Measurements from ENCODE around the gene ZNF662. TPM values are rescaled to one million over a fixed set of nuclear protein-coding genes. Genes with fewer than 3 reads are reported as not detected.
A peak's percentile ranks its signal among the peaks of the same experiment; 100 is the strongest.

ZNF662 gene
- total and polyA plus RNA-seq, 2 experiments from 2014 or later = 0.07 TPM; not detected in 1

- no peaks in the 10 kb centered on the region for H3K27me3 ChIP-seq
- no peaks in the 10 kb centered on the region for H3K9me2 ChIP-seq (replicated peaks; ENCODE audit: insufficient read depth)
- WGBS (ENCODE audit: low lambda C conversion rate, missing lambda C conversion rate) = 73% methylated on average over 2 of the region's 2 CpGs
- H3K27ac ChIP-seq = no peak overlapping the region
- no peaks in the 10 kb centered on the region for H3K9me3 ChIP-seq (ENCODE audit: low read depth)
- H3K4me1 ChIP-seq (ENCODE audit: insufficient read depth) = no peaks in the 10 kb centered on the region
- TF ChIP-seq CTCF (IDR thresholded peaks at IDR 0.05; ENCODE audit: poor library complexity) (no peak), EZH2 (IDR thresholded peaks at IDR 0.05; ENCODE audit: borderline replicate concordance) (no peak), EZH2phosphoT487 (IDR thresholded peaks at IDR 0.05; ENCODE audit: low read depth, severe bottlenecking, unreplicated experiment) (no peak)
- H3K4me3 ChIP-seq = no peak overlapping the region
- DNase-seq (ENCODE audit: low spot score) = no peak
- H4K20me1 ChIP-seq (ENCODE audit: insufficient read depth, poor library complexity, severe bottlenecking) = no peaks in the 10 kb centered on the region
- H2AFZ ChIP-seq = no peak overlapping the region
- no peaks in the 10 kb centered on the region for H3K79me2 ChIP-seq
- no peaks in the 10 kb centered on the region for H3K36me3 ChIP-seq (replicated peaks; ENCODE audit: insufficient read depth, low read depth)
- H3K4me2 ChIP-seq = no peak overlapping the region
Measured at GRCh38 chr3:42884324-42884723, 21.6 kb upstream of the ZNF662 start.

- no peaks in the 10 kb centered on the region for H3K79me2 ChIP-seq
- no peak overlapping the region for H3K4me2 ChIP-seq
- H3K36me3 ChIP-seq (replicated peaks; ENCODE audit: insufficient read depth, low read depth) = no peaks in the 10 kb centered on the region
- H3K4me3 ChIP-seq = no peak overlapping the region
- no peak for DNase-seq (ENCODE audit: low spot score)
- whole genome bisulfite sequencing (ENCODE audit: low lambda C conversion rate, missing lambda C conversion rate) = 64% methylated on average over 1 of the region's 1 CpG
- TF ChIP-seq CTCF (IDR thresholded peaks at IDR 0.05; ENCODE audit: poor library complexity) (no peak), EZH2 (IDR thresholded peaks at IDR 0.05; ENCODE audit: borderline replicate concordance) (no peak), EZH2phosphoT487 (IDR thresholded peaks at IDR 0.05; ENCODE audit: low read depth, severe bottlenecking, unreplicated experiment) (no peak)
- H2AFZ ChIP-seq = no peak overlapping the region
- H4K20me1 ChIP-seq (ENCODE audit: insufficient read depth, poor library complexity, severe bottlenecking) = no peaks in the 10 kb centered on the region
- no peaks in the 10 kb centered on the region for H3K4me1 ChIP-seq (ENCODE audit: insufficient read depth)
- no peaks in the 10 kb centered on the region for H3K9me3 ChIP-seq (ENCODE audit: low read depth)
- no peak overlapping the region for H3K27ac ChIP-seq
- no peaks in the 10 kb centered on the region for H3K9me2 ChIP-seq (replicated peaks; ENCODE audit: insufficient read depth)
- H3K27me3 ChIP-seq = no peaks in the 10 kb centered on the region
Measured at GRCh38 chr3:42886294-42886822, 19.6 kb upstream of the ZNF662 start.

- Histone ChIP-seq H3K4me1 (ENCODE audit: insufficient read depth) (no peaks in the 10 kb centered on the region), H3K4me3 (no peak overlapping the region), H3K9me2 (replicated peaks; ENCODE audit: insufficient read depth) (no peaks in the 10 kb centered on the region), H3K27ac (no peak overlapping the region), H2AFZ (no peak overlapping the region), H3K9me3 (ENCODE audit: low read depth) (no peaks in the 10 kb centered on the region), H3K4me2 (no peak overlapping the region), H3K79me2 (no peaks in the 10 kb centered on the region), H4K20me1 (ENCODE audit: insufficient read depth, poor library complexity, severe bottlenecking) (no peaks in the 10 kb centered on the region), H3K27me3 (no peaks in the 10 kb centered on the region), H3K36me3 (replicated peaks; ENCODE audit: insufficient read depth, low read depth) (no peaks in the 10 kb centered on the region)
- WGBS (ENCODE audit: low lambda C conversion rate, missing lambda C conversion rate) = 75% methylated on average over 3 of the region's 3 CpGs
- TF ChIP-seq EZH2 (IDR thresholded peaks at IDR 0.05; ENCODE audit: borderline replicate concordance) = no peak
- no peak for DNase-seq (ENCODE audit: low spot score)
Measured at GRCh38 chr3:42887084-42887483, 18.9 kb upstream of the ZNF662 start.

- H3K4me2 ChIP-seq = peak overlapping the region; percentile 26
- DNase-seq (ENCODE audit: low spot score) = no peak
- no peaks in the 10 kb centered on the region for H3K79me2 ChIP-seq
- H3K27me3 ChIP-seq = no peaks in the 10 kb centered on the region
- peak overlapping the region; percentile 37 for H3K27ac ChIP-seq
- H4K20me1 ChIP-seq (ENCODE audit: insufficient read depth, poor library complexity, severe bottlenecking) = no peaks in the 10 kb centered on the region
- no peaks in the 10 kb centered on the region for H3K9me3 ChIP-seq (ENCODE audit: low read depth)
- H2AFZ ChIP-seq = no peak overlapping the region
- TF ChIP-seq EZH2phosphoT487 (IDR thresholded peaks at IDR 0.05; ENCODE audit: low read depth, severe bottlenecking, unreplicated experiment) (no peak), CTCF (IDR thresholded peaks at IDR 0.05; ENCODE audit: poor library complexity) (no peak), EZH2 (IDR thresholded peaks at IDR 0.05; ENCODE audit: borderline replicate concordance) (no peak)
- H3K9me2 ChIP-seq (replicated peaks; ENCODE audit: insufficient read depth) = no peaks in the 10 kb centered on the region
- H3K4me3 ChIP-seq = no peak overlapping the region
- no peaks in the 10 kb centered on the region for H3K4me1 ChIP-seq (ENCODE audit: insufficient read depth)
- H3K36me3 ChIP-seq (replicated peaks; ENCODE audit: insufficient read depth, low read depth) = no peaks in the 10 kb centered on the region
- WGBS (ENCODE audit: low lambda C conversion rate, missing lambda C conversion rate) = 28% methylated on average over 2 of the region's 2 CpGs
Measured at GRCh38 chr3:42891042-42891441, 14.9 kb upstream of the ZNF662 start.
